GM18507 (cell line): ENCODE results near the gene TNFRSF25.

Source experiments
- DNase-seq: peaks from one replicate; pipeline ENCODE4 v3.0.0; 2011; ENCODE audit warnings: low read depth; ENCODE audit not compliant: insufficient read length; ENCODE audit errors: extremely low spot score
- FAIRE-seq: peaks from 2 replicates; lab custom pipeline; 2011; peaks lifted over from hg19 to GRCh38; lab: Jason Lieb, UNC

Gene TNFRSF25

GRCh38 chr1:6490181-6491080, 24.5 kb upstream of the TNFRSF25 start:
- peak; percentile 68 for DNase-seq

GRCh38 chr1:6489799-6490180, 23.8 kb upstream of the TNFRSF25 start:
- FAIRE-seq: peak; percentile 69

More at GRCh38 chr1:6490181-6491080, 24.5 kb upstream of the TNFRSF25 start:
- peak; percentile 45 for FAIRE-seq

GRCh38 chr1:6489383-6489765, 23.4 kb upstream of the TNFRSF25 start:
- no peak for DNase-seq
- FAIRE-seq: no peak

More at GRCh38 chr1:6489799-6490180, 23.8 kb upstream of the TNFRSF25 start:
- DNase-seq: peak; percentile 85

- no peak for FAIRE-seq
- DNase-seq: no peak
These were observed 22.8 kb upstream of the TNFRSF25 start for GRCh38 chr1:6488602-6489382.

GRCh38 chr1:6487804-6488484, 22.0 kb upstream of the TNFRSF25 start:
- FAIRE-seq: no peak
- no peak for DNase-seq

GRCh38 chr1:6486433-6487011, 20.5 kb upstream of the TNFRSF25 start:
- FAIRE-seq (peak; percentile 90), DNase-seq (peak; percentile 71)

- no peak for DNase-seq
- no peak for FAIRE-seq
These were observed 19.5 kb upstream of the TNFRSF25 start for GRCh38 chr1:6485168-6486101.

GRCh38 chr1:6484826-6485167, 18.8 kb upstream of the TNFRSF25 start:
- FAIRE-seq (no peak), DNase-seq (no peak)

GRCh38 chr1:6483761-6484117, 17.8 kb upstream of the TNFRSF25 start:
- FAIRE-seq: no peak
- no peak for DNase-seq

GRCh38 chr1:6483017-6483760, 17.2 kb upstream of the TNFRSF25 start:
- FAIRE-seq: no peak
- DNase-seq: no peak

- no peak for FAIRE-seq
- DNase-seq: no peak
These were observed 15.8 kb upstream of the TNFRSF25 start for GRCh38 chr1:6481820-6482219.

- DNase-seq (no peak), FAIRE-seq (no peak)
These were observed 11.3 kb upstream of the TNFRSF25 start for GRCh38 chr1:6477039-6477820.

- FAIRE-seq: no peak
These were observed 10.5 kb upstream of the TNFRSF25 start for GRCh38 chr1:6476483-6476882.

GRCh38 chr1:6475381-6476133, 9.6 kb upstream of the TNFRSF25 start:
- DNase-seq (peak; percentile 71), FAIRE-seq (peak; percentile 60)

More at GRCh38 chr1:6476483-6476882, 10.5 kb upstream of the TNFRSF25 start:
- DNase-seq: no peak

- FAIRE-seq (no peak), DNase-seq (no peak)
These were observed 8.9 kb upstream of the TNFRSF25 start for GRCh38 chr1:6474815-6475282.

- DNase-seq (no peak), FAIRE-seq (no peak)
These were observed 8.2 kb upstream of the TNFRSF25 start for GRCh38 chr1:6473974-6474814.
